ENCODE data around the gene NEO1. TPM values are rescaled to one million over a fixed set of nuclear protein-coding genes. Genes with fewer than 3 reads are reported as not detected.

Gene NEO1
- polyA plus RNA-seq, 1 donor from 2014 or later = 57.0 TPM

DNA sequence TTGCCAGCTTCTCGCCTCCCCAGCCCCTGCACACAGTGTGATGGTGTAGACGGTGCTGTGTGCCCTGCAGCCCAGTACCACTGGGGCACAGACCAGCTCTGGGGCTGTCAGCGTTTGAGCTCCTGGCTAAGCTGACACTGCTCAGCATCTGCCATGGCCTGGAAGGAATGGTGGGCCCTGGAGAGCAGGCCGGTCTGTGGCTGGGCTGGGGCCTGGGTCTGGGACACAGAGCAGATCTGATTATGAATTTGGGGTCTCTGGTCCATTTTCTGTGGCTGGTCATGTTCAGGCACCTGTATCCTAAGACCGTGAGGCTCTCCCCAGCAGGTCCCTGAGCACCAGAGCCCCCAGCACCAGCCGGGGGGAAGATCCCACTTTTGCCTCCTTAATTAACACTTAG lies 281.8 kb downstream of the NEO1 start:
- H3K9me2 ChIP-seq (ENCODE audit: insufficient read depth, low read length) = no peaks in the 10 kb centered on the region
- no peak overlapping the region for H2AFZ ChIP-seq (ENCODE audit: low read depth, low read length)
- no peaks in the 10 kb centered on the region for H3F3A ChIP-seq (ENCODE audit: insufficient read depth, low read length, poor library complexity, severe bottlenecking)
- no peaks in the 10 kb centered on the region for H3K9me3 ChIP-seq (ENCODE audit: low read length)
- no peak for TF ChIP-seq POLR2AphosphoS5 (IDR thresholded peaks at IDR 0.05)
- no peak for TF ChIP-seq REST (IDR thresholded peaks at IDR 0.05; ENCODE audit: borderline replicate concordance)
- TF ChIP-seq TAF1 (IDR thresholded peaks at IDR 0.05; ENCODE audit: low read depth) = no peak
- no peak for TF ChIP-seq EP300 (conservative IDR thresholded peaks at IDR 0.05; ENCODE audit: poor library complexity, severe bottlenecking)
- TF ChIP-seq SMC3 (conservative IDR thresholded peaks at IDR 0.05; ENCODE audit: poor library complexity) = no peak
- H3K36me3 ChIP-seq (ENCODE audit: insufficient read depth, low read length) = no peaks in the 10 kb centered on the region
- H3K4me2 ChIP-seq (ENCODE audit: low read length) = no peak overlapping the region
- H3K4me3 ChIP-seq (ENCODE audit: low read length) = no peak overlapping the region
- H4K20me1 ChIP-seq (ENCODE audit: insufficient read depth) = no peaks in the 10 kb centered on the region
- H3K27me3 ChIP-seq (ENCODE audit: insufficient read depth, low read depth, low read length) = no peaks in the 10 kb centered on the region
- H3K9ac ChIP-seq (ENCODE audit: low read length) = no peak overlapping the region
- H3K79me2 ChIP-seq (replicated peaks; ENCODE audit: insufficient read depth, low read length) = no peaks in the 10 kb centered on the region
- no peak overlapping the region for H3K27ac ChIP-seq (ENCODE audit: low read length)

- Histone ChIP-seq H3K36me3 (ENCODE audit: insufficient read depth, low read length) (no peaks in the 10 kb centered on the region), H3K9me2 (ENCODE audit: insufficient read depth, low read length) (no peaks in the 10 kb centered on the region), H3K4me3 (ENCODE audit: low read length) (no peak overlapping the region), H4K20me1 (ENCODE audit: insufficient read depth) (no peaks in the 10 kb centered on the region), H2AFZ (ENCODE audit: low read depth, low read length) (no peak overlapping the region), H3K27me3 (ENCODE audit: insufficient read depth, low read depth, low read length) (no peaks in the 10 kb centered on the region), H3K4me2 (ENCODE audit: low read length) (no peak overlapping the region), H3K9ac (ENCODE audit: low read length) (no peak overlapping the region), H3K9me3 (ENCODE audit: low read length) (no peaks in the 10 kb centered on the region), H3F3A (ENCODE audit: insufficient read depth, low read length, poor library complexity, severe bottlenecking) (no peaks in the 10 kb centered on the region), H3K27ac (ENCODE audit: low read length) (no peak overlapping the region), H3K79me2 (replicated peaks; ENCODE audit: insufficient read depth, low read length) (no peaks in the 10 kb centered on the region)
- TF ChIP-seq CTCF (IDR thresholded peaks at IDR 0.05; ENCODE audit: poor library complexity, severe bottlenecking) (no peak), EZH2 (IDR thresholded peaks at IDR 0.05; ENCODE audit: borderline replicate concordance, insufficient read depth, low read length, poor library complexity, severe bottlenecking) (no peak), TAF1 (IDR thresholded peaks at IDR 0.05; ENCODE audit: low read depth) (no peak), POLR2AphosphoS5 (IDR thresholded peaks at IDR 0.05) (no peak), REST (IDR thresholded peaks at IDR 0.05; ENCODE audit: borderline replicate concordance) (no peak), EP300 (conservative IDR thresholded peaks at IDR 0.05; ENCODE audit: poor library complexity, severe bottlenecking) (no peak), SMC3 (conservative IDR thresholded peaks at IDR 0.05; ENCODE audit: poor library complexity) (no peak), MXI1 (conservative IDR thresholded peaks at IDR 0.05; ENCODE audit: poor library complexity, severe bottlenecking) (no peak), RAD21 (conservative IDR thresholded peaks at IDR 0.05) (no peak)
Measured at GRCh38 chr15:73335026-73335425, 282.8 kb downstream of the NEO1 start.

Measured in neural cell (in vitro differentiated cells).